GM21360 (cell line): ENCODE results near the gene FBXL15.

Experiments used
- ATAC-seq: cut with Tn5 transposase; IDR thresholded peaks from one replicate; pipeline ENCODE4 v1.9.1; 2021; ENCODE audit warnings: mild to moderate bottlenecking, moderate library complexity; ENCODE audit not compliant: unreplicated experiment

Gene FBXL15

DNA sequence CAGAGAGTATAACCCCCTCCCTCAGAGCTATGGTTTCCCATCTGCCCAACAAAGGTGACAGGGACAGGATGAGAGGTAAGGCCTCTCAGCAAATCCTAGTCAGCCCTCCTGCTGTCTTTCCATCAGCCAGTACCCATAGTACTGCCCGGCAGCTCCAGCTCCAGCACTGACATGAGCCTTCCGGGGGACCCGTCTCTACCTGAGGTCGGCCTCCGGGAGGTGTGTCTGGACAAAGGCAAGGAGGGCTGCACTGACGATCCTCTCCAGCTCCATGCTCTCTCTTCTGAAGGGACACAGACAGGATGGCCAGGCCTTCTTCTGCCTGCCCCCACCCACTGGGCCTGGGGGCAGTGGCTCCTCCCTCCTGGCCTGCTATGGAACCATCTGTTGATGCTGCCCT lies 4.3 kb downstream of the FBXL15 start:
- no peak for ATAC-seq

DNA sequence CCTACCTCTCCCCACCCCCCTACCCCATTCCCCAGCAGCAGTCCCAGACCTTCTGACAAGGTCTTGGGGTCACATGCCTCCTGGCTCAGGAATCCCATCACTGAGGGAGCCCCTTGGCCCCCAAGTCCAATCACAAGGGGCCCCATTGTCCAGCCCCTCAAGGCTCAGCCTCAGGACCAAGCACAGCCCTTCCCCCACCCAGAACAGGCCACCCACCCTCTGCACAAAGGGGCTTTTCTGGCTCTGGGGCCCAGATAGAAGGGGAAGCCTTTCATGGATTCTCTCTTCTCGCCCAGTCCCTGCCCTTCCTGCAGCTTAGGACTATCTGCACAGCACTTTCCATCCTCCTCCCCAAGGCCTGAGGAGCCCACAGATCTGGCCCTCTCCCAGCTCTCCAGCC lies 4.8 kb downstream of the FBXL15 start:
- no peak for ATAC-seq

DNA sequence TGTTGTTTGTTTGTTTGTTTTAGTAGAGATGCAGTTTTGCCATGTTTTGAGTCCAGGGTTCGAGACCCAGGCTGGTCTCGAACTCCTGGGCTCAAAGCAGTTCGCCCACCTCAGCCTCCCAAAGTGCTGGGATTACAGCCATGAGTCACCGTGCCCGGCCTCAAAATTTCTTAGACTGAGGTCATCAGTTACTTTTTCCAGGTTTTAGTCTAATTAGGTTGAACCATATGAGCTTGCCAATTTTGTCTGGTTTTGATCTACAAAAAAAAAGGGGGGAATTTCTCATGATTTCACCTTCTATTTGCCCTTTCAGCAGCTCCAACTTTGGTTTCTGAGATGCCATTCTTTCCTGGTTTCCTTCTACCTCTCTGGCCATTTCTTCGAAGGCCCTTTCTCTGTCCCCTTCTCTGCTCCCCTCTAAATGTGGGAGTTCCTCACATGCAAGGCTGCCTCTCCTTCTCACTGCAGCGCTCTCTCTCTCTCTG lies 6.2 kb downstream of the FBXL15 start:
- no peak for ATAC-seq

DNA sequence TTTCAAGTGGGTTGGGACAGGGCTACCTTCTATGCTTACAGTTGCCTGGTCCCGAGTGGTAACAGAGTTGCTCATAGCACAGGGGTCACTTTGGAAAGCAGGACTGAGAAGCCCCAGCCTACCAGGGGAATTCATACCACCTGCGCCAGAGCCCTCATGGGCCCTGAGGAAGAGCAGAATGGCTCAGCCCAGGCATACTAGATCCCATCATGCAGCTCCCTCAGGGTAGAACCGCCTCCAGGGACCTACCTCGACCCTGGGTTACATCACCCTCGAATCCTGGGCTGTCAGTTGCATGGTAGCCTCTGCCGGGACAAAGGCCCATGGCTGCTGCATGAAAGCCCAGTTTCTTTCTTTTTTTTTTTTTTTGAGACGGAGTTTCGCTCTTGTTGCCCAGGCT lies 8.8 kb downstream of the FBXL15 start:
- ATAC-seq = no peak

DNA sequence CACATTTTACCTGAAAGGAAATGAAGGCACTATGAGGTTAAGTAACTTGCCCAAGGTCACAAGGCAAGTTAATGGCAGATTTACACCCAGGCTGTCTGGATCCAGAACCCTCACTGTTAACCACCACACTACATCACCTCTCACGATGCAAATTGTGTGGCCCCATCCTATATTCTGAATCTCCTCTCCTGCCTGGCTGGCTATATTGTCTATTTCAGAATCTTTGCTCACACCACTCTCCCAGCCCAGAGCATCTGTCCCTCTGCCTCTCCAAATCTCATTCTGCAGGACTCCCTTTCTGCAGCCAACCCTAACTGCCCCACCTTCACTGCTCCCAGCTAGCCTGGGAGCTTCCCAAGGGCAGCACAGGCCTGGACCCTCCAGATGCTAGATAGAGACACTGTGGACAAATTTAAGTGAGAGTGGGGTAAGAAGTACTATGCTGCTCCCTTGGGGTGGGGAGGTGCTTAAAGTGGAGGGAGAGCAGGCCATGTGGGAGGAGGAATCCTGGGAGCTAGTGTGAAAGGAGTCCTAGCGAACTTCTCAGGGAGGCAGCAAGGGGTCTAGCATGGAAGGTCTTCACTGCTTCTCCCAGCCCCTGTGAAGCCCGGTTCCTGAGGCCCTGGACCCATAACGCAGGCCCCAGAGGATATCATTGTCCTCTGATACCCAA lies 11.0 kb downstream of the FBXL15 start:
- no peak for ATAC-seq

DNA sequence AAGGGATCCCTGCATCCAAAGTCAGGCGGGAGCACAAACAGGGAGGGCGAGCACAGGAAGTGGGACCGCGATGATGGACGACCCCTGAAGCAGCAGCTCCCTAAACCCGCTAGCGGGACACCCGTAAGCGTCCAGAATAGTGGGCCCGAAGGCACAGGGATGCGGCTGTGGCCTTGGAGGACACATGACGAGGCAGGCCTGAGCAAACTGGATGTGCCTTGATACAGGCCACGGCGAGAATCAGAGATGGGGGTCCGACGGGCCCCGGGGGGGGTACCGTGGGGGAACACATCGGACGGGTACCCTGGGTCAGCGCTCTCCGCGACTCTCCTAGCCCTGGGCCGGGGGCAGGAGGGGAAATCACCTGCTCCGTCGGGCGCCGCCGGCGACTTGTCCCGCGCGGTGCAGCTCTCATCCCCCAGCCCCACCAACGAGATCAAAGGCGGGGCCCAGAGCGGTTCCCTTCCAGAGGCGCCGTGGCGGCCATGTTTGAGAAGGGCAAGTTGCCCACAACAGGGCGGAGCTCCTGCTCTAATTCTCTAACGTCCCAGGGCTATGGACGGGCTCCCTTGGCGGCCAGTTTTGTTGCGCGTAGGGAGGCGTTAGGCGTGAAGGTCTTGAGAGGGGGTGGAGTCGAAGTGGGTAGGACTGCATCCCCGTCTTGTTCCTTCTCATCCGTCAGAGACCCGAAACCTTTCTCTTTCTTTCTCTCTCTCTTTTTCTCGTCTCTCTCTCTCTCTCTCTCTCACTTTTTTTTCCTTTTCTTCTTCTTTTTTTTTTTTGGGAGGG lies 11.7 kb downstream of the FBXL15 start, which contains the start of gene CUEDC2:
Gene CUEDC2 (minus strand): TSS at position 413 of the 789 bp plus-strand sequence. CDS start 7,386 bp downstream, outside the sequence.
- peak; percentile 80 for ATAC-seq

DNA sequence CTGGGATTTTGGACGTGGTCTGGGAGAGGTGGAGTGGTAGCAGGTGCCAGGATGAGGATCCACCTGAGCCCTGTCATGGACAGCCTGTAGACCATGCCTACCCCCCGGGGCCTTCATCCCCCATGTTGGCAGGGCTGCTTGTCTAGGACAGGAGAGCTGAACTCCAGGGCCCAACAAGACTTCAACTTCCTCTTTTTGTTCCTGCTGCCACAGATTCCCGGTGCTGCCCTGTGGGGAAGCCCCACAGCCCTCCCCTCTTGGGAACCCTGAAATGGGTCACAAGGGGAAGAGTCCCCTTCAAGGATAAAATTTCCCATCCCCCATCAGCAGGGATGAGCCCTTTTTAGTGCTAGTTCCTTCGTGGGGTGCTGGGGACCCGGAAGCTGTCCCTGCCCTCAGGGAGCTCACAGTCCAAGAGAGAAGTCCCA lies 13.0 kb downstream of the FBXL15 start:
- no peak for ATAC-seq

DNA sequence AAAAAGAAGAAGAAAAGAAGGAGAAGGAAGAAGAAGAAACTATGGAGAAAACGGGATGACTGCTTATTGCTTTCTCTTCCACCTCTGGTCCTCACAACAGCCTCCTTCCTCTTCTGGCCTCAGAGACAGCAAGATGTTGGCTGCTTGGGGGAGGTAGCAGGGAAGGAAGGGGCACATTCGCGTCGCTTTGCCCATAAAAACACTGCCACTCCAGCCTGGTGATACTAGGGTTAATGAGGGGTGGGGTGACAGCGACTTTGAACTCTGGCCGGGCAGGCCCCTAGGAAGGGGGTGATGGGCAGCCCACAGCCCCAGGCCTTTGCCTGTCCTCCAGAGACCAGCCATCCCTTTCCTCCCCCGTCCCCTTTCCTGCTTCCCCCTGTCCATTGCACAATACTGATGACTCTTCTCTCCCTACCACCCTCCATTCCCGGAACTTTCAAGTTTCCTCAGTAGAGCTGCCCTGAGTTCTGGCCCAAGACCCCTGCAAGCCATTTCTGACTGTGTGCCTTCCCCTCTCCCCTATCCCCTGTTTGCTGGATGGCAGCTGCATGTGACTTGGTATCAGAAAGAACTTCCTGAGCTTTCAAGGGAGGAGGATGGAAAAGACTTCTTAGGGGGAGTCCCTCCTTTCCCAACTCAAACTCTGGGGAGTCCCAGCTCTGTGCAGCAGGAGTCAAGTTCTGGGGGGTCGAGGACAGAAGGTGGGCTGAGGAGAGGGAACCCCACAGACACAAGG lies 13.9 kb downstream of the FBXL15 start:
- no peak for ATAC-seq

DNA sequence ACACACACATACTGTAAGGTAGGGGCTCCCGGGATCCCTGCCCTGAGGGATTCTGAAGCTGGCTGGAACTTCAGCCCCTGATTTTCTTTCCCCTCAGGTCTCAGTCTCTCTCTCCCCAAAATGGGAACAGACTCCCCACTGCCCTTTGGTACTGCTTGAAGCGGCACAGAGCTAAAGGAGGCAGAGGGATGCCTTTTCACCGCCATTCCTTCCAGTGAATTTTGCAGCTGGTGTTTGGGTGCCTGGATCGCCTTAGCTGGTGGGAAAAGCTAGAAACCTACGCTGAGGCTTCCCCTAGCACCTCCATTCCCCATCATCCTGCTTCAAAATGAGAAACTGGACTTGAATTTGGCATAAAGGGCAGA lies 14.5 kb downstream of the FBXL15 start:
- no peak for ATAC-seq

DNA sequence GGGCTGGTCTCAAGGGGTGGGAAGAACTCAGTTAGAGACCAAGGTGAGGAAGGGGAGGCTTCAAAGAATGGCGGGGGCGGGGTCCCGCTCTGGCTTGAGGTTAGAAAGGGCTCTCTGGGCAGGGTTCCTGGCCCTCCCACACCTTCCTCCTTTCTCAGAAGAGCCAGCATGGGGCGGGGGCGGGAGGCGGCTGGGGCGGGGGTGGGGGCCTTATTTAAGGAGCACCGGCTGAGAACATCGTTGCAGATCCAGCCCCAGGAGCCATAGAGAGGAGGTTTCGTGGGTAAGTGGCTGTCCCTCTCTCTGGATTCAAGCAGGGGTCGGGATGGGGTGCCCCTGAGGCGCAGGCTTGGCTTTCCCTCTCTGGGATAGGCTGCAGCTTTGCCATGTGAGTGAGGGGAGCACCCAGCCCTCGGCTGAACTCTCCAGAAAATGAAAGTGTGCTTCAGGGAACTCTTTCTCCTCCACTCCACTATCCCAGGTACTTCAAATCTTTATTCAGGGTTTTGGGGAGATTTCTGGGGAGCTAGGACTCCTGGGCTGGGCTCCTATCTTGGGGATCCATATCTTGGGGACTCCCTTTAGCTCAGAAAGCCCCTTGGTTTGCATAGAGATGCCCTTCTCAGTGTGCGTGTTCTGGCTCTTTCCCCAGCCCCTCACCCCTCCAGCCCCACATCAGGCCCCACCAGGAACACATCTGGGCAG lies 15.0 kb downstream of the FBXL15 start:
- ATAC-seq = no peak

DNA sequence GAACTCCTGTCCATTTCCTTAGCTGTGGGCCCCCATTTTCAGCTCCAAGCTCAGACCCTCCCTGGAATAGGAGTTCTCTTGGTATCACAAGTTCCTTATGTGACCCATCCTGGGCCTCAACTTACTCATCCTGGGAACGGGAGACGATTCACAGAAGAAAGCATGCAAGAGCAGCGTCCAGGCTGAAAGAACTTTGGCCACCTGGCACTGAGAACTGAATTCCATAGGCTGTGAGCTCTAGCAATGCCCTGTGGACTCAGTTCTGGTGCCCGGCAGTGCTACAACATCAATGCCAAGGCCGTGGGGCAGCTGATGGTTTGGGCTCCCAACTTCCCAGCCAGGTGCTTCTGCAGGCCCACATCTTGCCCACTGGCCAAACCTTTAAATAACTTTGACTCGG lies 15.7 kb downstream of the FBXL15 start:
- ATAC-seq = no peak

DNA sequence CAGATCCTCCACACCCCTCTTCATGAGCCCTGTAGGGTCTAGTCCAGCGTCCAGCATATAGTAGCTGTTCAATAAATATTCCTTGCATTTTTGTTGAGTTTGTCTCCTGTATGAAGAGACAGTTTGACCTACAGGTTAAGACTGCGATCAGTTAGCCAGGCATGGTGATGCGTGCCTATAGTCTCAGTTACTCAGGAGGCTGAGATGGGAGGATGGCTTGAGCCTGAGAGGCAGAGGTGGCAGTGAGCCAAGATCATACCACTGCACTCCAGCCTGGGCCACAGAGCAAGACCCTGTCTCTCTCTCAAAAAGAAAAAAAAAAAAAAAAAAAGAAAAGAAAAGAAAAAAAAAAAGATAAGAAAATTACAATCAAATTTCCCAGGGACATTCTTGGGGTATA lies 16.9 kb downstream of the FBXL15 start:
- ATAC-seq = no peak

DNA sequence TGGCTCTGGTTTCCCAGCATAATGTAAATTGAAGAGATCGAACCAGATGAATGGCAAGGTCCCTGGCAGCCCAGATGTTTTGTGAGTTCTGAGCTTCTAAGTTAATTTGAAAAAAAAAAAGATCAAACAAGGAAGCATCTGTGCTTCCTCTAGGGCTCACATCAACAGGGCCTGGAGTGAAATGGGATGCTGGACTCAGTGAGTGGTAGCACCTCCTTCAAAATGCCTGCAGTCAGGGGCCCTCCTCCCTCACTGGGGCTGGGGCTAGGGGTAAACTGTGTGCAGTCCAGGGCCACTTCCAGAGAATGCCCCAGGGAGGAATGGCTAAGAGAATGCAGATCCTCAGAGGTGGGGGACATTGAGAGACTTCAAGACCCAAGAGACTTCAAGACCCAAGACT lies 17.7 kb downstream of the FBXL15 start:
- ATAC-seq = no peak

DNA sequence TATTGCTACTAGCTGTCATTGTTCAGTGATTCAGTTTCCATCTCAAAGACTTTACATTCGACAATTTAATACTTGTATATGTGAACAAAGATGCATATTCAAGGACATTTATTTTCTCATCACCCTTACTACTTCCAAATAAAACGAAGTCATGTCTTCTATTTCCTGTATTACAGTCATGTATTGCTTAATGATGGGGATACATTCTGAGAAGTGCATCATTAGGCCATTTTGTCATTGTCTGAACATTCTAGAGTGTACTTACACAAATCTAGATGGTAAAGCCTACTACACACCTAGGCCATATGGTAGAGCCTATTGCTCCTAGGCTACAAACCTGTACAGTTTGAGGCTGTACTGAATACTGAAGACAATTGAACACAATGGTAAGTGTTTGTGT lies 24.2 kb downstream of the FBXL15 start:
- no peak for ATAC-seq

DNA sequence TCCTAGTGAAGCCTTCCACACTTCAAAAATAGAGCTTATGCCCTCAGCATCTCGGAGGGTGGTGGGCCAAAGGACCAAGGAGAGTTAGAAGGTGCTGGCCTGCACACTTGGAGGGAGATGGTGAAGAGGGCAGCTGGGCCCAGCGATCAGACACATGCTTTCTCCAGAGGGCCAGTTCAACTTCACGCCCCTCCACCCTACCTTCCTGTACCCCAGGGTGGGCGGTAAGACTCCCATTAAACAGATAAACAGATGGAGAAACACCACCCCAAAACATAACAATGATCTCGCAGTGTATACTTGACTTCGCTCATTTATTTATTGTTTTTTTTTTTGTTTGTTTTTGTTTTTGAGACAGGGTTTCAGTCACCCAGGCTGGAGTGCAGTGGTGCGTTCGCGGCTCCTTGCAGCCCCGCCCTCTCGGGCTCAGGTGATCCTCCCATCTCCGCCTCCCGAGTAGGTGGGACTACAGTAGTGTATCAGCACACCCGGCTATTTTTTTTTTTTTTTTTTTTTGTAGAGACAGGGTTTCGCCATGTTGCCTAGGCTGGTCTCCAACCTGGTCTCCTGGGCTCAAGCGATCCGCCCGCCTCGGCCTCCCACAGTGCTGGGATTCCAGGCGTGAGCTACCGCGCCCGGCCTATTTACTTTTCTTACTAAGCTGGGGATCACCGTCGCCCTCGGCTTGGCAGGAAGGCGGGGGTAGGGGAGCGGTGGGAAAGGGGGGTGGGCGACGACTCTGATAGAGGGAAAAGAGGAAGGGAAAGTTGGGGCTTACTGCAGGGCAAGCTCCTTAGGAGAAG lies 28.9 kb downstream of the FBXL15 start:
- peak; percentile 49 for ATAC-seq

DNA sequence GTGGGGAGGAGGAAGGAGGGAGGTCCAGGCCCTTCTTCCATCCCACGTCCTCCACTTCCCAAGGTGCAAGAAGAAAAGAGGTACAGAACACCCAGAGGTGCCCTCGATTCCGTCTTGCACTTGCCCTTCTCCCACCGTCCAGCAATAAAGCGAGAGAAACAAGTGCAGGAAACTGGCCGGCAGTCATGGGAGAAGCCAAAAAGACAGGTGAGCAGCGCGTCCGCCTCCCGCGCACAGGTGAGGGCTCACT lies 29.4 kb downstream of the FBXL15 start:
- no peak for ATAC-seq

DNA sequence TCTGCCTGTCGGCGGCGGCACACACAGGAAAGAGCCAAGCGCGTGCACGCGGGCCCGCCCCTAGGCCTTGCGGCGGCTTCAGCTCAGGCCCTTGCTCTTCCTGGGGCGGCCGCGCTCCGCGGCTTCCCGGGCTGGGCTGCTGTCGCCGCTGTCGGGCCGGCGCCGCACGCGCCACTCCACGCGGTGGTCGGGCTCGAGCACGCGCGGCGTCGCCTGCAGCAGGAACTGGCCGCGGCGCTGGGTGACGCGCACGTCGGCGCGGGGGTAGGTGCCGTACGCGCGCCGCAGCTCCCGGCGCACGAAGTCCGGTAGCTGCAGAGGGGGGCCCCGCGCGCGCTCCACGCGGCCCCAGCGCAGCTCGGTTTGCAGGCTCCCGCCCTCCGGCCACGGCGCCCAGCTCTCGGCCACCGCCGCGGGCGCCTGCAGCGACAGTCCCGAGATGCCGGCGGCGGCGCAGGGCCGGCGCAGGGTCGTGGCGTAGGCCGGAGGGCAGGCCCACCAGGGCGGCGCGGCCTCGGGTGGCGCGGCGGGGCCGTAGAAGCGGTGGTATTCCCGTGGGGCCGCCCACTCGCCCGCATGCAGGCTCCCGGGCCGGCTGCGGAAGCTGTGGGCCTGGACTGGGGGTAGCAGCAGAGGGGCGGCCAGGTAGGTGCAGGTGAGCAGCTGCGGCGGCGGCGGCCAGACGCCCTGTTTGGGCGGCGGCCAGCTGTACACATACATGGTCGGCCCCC lies 29.9 kb downstream of the FBXL15 start:
- peak; percentile 65 for ATAC-seq

DNA sequence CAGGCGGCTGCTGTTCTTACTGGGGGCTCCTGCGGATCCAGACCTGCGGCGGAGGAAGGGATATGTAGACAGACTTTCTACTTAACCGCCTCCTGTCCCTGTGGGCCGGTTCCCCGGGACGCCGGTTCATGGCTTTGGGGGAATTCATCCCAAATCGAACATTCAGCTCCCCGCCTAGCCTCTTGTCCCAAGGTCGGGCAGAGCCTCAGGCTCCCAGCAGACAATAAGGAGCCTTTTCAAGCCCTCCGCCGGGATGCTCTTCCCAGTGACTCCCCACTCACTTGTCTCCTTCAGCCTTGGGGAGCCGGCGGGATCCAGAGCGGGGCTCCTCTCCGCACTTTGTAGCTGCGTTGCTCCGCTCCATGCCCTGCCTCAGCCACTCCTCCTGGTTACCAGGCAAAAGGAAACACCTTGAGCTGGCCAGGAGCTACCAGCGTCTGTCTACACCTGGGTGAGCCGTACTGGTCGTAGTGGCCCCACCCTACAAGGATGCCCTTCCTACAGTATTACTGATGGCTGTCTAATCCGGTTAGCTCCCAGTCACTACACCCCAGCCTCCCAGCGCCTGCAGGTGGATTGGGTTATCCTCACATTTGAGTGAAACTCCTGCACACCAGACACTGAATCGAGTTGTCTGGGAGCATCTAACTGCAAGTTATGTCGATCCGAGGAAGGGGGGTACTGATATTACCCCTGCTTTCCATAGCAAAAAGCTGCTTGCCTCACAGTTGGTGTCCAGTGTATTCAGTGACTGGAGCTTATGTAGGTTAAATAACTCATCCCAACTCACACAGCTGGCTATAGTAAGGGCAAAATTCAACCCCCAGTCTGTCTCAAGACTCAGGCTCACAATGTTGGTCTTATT lies 30.7 kb downstream of the FBXL15 start, which contains the start of gene C10orf95:
Gene C10orf95 (minus strand): TSS at position 439 of the 865 bp plus-strand sequence. CDS start 450 bp downstream, outside the sequence.
- ATAC-seq = no peak
